ENCODE results near the gene RHBDL2. TPM values are rescaled to one million over a fixed set of nuclear protein-coding genes. Genes with fewer than 3 reads are reported as not detected.
A peak's percentile ranks its signal among the peaks of the same experiment; 100 is the strongest.

Gene RHBDL2
- total and polyA plus RNA-seq, 9 of the 15 experiments (the other 6 are each of a cell fraction or from before 2014, with no cell fraction given) = not detected

DNA sequence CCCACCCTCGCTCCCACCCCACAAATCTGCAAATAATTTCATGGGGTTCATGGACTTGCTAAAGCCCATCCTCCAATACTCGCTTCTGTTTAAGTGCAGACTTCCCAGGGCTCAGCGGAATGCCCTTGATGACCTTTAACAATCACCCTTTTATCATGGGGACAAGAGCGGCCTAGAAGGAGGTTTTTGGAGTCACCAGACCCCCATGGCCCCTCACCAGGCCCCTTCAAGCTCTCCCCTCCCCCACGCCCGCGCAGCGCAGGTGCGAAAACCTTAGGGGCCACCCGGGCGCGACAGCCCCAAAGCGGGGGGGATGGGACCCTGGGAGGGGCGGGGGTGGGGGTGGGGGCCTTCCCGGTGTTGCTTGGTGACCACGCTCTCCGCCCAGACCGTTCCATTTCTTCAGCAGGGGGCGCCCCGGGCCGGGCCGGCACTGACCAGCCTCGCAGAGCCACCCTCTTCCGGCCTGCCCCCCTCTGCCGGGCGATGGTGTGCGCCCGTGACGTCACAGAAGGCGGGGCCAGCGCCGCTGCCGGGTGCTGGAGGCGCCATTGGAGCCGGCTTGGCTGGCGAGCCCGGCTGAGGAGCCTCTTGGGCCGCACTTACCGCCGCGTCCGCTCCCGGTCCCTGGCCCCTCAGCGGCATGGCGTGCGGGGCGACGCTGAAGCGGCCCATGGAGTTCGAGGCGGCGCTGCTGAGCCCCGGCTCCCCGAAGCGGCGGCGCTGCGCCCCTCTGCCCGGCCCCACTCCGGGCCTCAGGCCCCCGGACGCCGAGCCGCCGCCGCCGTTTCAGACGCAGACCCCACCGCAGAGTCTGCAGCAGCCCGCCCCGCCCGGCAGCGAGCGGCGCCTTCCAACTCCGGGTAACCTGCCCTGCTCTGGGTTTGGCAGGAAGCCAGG, 49.4 kb upstream of the RHBDL2 start, which contains the start of gene AKIRIN1 (continued):
- TF ChIP-seq, protein P1, sequence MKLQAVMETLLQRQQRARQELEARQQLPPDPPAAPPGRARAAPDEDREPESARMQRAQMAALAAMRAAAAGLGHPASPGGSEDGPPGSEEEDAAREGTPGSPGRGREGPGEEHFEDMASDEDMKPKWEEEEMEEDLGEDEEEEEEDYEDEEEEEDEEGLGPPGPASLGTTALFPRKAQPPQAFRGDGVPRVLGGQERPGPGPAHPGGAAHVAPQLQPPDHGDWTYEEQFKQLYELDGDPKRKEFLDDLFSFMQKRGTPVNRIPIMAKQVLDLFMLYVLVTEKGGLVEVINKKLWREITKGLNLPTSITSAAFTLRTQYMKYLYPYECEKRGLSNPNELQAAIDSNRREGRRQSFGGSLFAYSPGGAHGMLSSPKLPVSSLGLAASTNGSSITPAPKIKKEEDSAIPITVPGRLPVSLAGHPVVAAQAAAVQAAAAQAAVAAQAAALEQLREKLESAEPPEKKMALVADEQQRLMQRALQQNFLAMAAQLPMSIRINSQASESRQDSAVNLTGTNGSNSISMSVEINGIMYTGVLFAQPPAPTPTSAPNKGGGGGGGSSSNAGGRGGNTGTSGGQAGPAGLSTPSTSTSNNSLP (IDR thresholded peaks at IDR 0.05; ENCODE audit: borderline replicate concordance, low read depth, low read length) = peak; percentile 73; the same call in 1 of the 2 replicates
- TF ChIP-seq, protein P2, sequence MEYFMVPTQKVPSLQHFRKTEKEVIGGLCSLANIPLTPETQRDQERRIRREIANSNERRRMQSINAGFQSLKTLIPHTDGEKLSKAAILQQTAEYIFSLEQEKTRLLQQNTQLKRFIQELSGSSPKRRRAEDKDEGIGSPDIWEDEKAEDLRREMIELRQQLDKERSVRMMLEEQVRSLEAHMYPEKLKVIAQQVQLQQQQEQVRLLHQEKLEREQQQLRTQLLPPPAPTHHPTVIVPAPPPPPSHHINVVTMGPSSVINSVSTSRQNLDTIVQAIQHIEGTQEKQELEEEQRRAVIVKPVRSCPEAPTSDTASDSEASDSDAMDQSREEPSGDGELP (CRISPR knock-in tag; IDR thresholded peaks at IDR 0.05; ENCODE audit: borderline replicate concordance) = peak; percentile 88
- TF ChIP-seq CBFA2T3 (IDR thresholded peaks at IDR 0.05) = 0 out of 2 replicates have a peak, but pooled peaks have one; percentile 7
- peak; percentile 56; the same call in 1 of the 2 replicates for TF ChIP-seq NFRKB (IDR thresholded peaks at IDR 0.05; ENCODE audit: low read depth)
- no peak for TF ChIP-seq NR3C1 (CRISPR knock-in tag; IDR thresholded peaks at IDR 0.05)
- TF ChIP-seq, protein P3, sequence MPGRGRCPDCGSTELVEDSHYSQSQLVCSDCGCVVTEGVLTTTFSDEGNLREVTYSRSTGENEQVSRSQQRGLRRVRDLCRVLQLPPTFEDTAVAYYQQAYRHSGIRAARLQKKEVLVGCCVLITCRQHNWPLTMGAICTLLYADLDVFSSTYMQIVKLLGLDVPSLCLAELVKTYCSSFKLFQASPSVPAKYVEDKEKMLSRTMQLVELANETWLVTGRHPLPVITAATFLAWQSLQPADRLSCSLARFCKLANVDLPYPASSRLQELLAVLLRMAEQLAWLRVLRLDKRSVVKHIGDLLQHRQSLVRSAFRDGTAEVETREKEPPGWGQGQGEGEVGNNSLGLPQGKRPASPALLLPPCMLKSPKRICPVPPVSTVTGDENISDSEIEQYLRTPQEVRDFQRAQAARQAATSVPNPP (IDR thresholded peaks at IDR 0.05; ENCODE audit: borderline replicate concordance, insufficient read depth, insufficient read length) = no peak
- TF ChIP-seq SREBF1 (IDR thresholded peaks at IDR 0.05; ENCODE audit: borderline replicate concordance, low read depth, low read length) = peak; percentile 96
- no peak for TF ChIP-seq ZNF124 (CRISPR knock-in tag; IDR thresholded peaks at IDR 0.05)
- peak; percentile 26 to 42 for TF ChIP-seq NRF1 (conservative IDR thresholded peaks at IDR 0.05 in 1 of 2, IDR thresholded peaks at IDR 0.05 in 1 of 2)
- peak; percentile 53; the same call in 1 of the 2 replicates for TF ChIP-seq CHD2 (IDR thresholded peaks at IDR 0.05; ENCODE audit: low read depth, low read length)
- TF ChIP-seq, protein P4, sequence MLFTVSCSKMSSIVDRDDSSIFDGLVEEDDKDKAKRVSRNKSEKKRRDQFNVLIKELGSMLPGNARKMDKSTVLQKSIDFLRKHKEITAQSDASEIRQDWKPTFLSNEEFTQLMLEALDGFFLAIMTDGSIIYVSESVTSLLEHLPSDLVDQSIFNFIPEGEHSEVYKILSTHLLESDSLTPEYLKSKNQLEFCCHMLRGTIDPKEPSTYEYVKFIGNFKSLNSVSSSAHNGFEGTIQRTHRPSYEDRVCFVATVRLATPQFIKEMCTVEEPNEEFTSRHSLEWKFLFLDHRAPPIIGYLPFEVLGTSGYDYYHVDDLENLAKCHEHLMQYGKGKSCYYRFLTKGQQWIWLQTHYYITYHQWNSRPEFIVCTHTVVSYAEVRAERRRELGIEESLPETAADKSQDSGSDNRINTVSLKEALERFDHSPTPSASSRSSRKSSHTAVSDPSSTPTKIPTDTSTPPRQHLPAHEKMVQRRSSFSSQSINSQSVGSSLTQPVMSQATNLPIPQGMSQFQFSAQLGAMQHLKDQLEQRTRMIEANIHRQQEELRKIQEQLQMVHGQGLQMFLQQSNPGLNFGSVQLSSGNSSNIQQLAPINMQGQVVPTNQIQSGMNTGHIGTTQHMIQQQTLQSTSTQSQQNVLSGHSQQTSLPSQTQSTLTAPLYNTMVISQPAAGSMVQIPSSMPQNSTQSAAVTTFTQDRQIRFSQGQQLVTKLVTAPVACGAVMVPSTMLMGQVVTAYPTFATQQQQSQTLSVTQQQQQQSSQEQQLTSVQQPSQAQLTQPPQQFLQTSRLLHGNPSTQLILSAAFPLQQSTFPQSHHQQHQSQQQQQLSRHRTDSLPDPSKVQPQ (CRISPR knock-in tag; IDR thresholded peaks at IDR 0.05; ENCODE audit: borderline replicate concordance) = no peak
- TF ChIP-seq, protein P5, sequence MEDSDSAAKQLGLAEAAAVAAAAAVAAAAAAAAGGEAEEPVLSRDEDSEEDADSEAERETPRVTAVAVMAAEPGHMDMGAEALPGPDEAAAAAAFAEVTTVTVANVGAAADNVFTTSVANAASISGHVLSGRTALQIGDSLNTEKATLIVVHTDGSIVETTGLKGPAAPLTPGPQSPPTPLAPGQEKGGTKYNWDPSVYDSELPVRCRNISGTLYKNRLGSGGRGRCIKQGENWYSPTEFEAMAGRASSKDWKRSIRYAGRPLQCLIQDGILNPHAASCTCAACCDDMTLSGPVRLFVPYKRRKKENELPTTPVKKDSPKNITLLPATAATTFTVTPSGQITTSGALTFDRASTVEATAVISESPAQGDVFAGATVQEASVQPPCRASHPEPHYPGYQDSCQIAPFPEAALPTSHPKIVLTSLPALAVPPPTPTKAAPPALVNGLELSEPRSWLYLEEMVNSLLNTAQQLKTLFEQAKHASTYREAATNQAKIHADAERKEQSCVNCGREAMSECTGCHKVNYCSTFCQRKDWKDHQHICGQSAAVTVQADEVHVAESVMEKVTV (CRISPR knock-in tag; IDR thresholded peaks at IDR 0.05) = no peak
- no peak for TF ChIP-seq KLF6 (CRISPR knock-in tag; IDR thresholded peaks at IDR 0.05; ENCODE audit: borderline replicate concordance)
- no peak for TF ChIP-seq U2AF2 (optimal IDR thresholded peaks at IDR 0.05; ENCODE audit: low read depth, low read length)
- no peak for TF ChIP-seq ZNF445 (CRISPR knock-in tag; IDR thresholded peaks at IDR 0.05; ENCODE audit: low read depth)
- no peak for TF ChIP-seq RAD51 (IDR thresholded peaks at IDR 0.05; ENCODE audit: borderline replicate concordance, low read depth)

Data from K562 (cell line).